OCI-LY1 (cell line): ENCODE data around the gene ZDHHC14.

Experiments used
- H2AFZ ChIP-seq: fragments of 200-600 bp; sonication (generic), shearing (Covaris generic); 2 replicates; pipeline ENCODE4 v1.6.0; 2014; ENCODE audit warnings: antibody characterized with exemption, mild to moderate bottlenecking, low read length
- H3F3A ChIP-seq: fragments of 200-600 bp; sonication (generic), shearing (Covaris generic); 2 replicates; pipeline ENCODE4 v1.6.0; 2014; ENCODE audit warnings: mild to moderate bottlenecking, antibody characterized with exemption, low read length, moderate library complexity; ENCODE audit not compliant: insufficient read depth
- H3K27ac ChIP-seq: fragments of 200-600 bp; sonication (generic); 2 replicates; pipeline ENCODE4 v1.5.1; 2014; ENCODE audit warnings: low read length, mixed run types, mild to moderate bottlenecking, low read depth; ENCODE audit not compliant: poor library complexity, severe bottlenecking
- H3K27me3 ChIP-seq: fragments of 200-600 bp; sonication (generic); 2 replicates; pipeline ENCODE4 v1.6.0; 2014; ENCODE audit warnings: antibody characterized with exemption, mild to moderate bottlenecking, low read length, moderate library complexity; ENCODE audit not compliant: insufficient read depth
- H3K36me3 ChIP-seq: fragments of 200-600 bp; sonication (generic); 2 replicates; pipeline ENCODE4 v1.6.1; 2014; ENCODE audit warnings: mild to moderate bottlenecking, antibody characterized with exemption, low read length, moderate library complexity, mixed read lengths; ENCODE audit not compliant: insufficient read depth
- H3K4me1 ChIP-seq: fragments of 200-600 bp; sonication (generic); 2 replicates; pipeline ENCODE4 v1.5.1; 2014; ENCODE audit warnings: mild to moderate bottlenecking, low read length, moderate library complexity; ENCODE audit not compliant: insufficient read depth, severe bottlenecking
- H3K4me2 ChIP-seq: fragments of 200-600 bp; sonication (generic), shearing (Covaris generic); 2 replicates; pipeline ENCODE4 v1.6.1; 2014; ENCODE audit warnings: low read length
- H3K4me3 ChIP-seq: fragments of 200-600 bp; sonication (generic); 2 replicates; pipeline ENCODE4 v1.5.1; 2014; ENCODE audit warnings: low read length, low read depth, mild to moderate bottlenecking, mixed read lengths; ENCODE audit not compliant: poor library complexity, severe bottlenecking
- H3K79me2 ChIP-seq: fragments of 200-600 bp; shearing (Covaris generic); 2 replicates; pipeline ENCODE4 v1.6.1; 2016; ENCODE audit warnings: mixed run types, low read length, mixed read lengths; ENCODE audit not compliant: insufficient read depth
- H3K9ac ChIP-seq: fragments of 200-600 bp; sonication (generic), shearing (Covaris generic); 2 replicates; pipeline ENCODE4 v1.6.1; 2014; ENCODE audit warnings: mild to moderate bottlenecking, low read length, mixed read lengths
- H3K9me2 ChIP-seq: fragments of 200-600 bp; sonication (generic), shearing (Covaris generic); 2 replicates; pipeline ENCODE4 v1.6.1; 2014; ENCODE audit warnings: low read depth, mild to moderate bottlenecking, low read length, mixed read lengths
- H3K9me3 ChIP-seq: fragments of 200-600 bp; shearing (Covaris generic); 2 replicates; pipeline ENCODE4 v1.6.1; 2014; ENCODE audit warnings: low read length, mixed read lengths
- H4K20me1 ChIP-seq: fragments of 200-600 bp; sonication (generic), shearing (Covaris generic); 2 replicates; pipeline ENCODE4 v1.6.0; 2016; ENCODE audit warnings: mild to moderate bottlenecking, low read length; ENCODE audit not compliant: insufficient read depth
- CTCF ChIP-seq: fragments of 200-600 bp; sonication (generic), shearing (Covaris generic); IDR thresholded peaks from 2 replicates; pipeline ENCODE4 v1.5.1; 2017; ENCODE audit warnings: mild to moderate bottlenecking, antibody characterized with exemption, low read length, moderate library complexity, mixed read lengths
- EZH2 ChIP-seq: fragments of 200-600 bp; sonication (generic), shearing (Covaris generic); IDR thresholded peaks from 2 replicates; pipeline ENCODE4 v1.8.0; 2017; ENCODE audit warnings: borderline replicate concordance, mixed run types, mild to moderate bottlenecking, antibody characterized with exemption, low read length, moderate library complexity, mixed read lengths

The ZDHHC14 gene

DNA sequence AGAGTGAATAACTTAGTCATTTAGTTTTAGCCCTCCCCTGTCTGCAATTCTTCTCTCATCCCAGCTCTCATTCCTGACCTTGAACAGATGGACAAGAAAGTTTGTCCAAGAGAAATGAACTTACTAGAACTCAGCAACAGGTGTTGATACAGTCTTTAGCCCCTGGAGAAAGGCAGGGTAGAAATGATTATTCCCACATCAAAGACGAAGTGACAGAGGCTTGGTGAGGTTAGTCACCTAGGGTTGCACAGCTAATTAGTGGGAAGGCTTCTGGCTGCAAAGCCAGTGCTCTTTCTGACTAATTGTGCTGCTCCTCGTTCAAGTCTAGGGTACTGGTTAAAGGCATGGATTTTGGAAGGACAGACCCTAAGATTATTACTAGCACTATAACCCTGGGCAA, 4.5 kb downstream of the ZDHHC14 start:
- H3K9me3 ChIP-seq = peaks cover 6% of the 10 kb centered on the region
- H3K27ac ChIP-seq = no peak overlapping the region
- TF ChIP-seq CTCF (no peak), EZH2 (no peak)
- H4K20me1 ChIP-seq = no peaks in the 10 kb centered on the region
- peaks cover 6% of the 10 kb centered on the region; the same call in 1 of the 2 replicates for H3K27me3 ChIP-seq
- H3K9me2 ChIP-seq = no peaks in the 10 kb centered on the region; the same call in 1 of the 2 replicates
- H3K79me2 ChIP-seq = no peaks in the 10 kb centered on the region
- H3K36me3 ChIP-seq = no peaks in the 10 kb centered on the region
- no peak overlapping the region for H2AFZ ChIP-seq
- no peaks in the 10 kb centered on the region for H3F3A ChIP-seq
- H3K9ac ChIP-seq = no peak overlapping the region
- H3K4me2 ChIP-seq = no peak overlapping the region
- no peak overlapping the region for H3K4me3 ChIP-seq
- peaks cover 6% of the 10 kb centered on the region for H3K4me1 ChIP-seq

GRCh38 chr6:157386023-157386422, 5.0 kb downstream of the ZDHHC14 start:
- Histone ChIP-seq H3K4me2 (no peak overlapping the region), H3K9me3 (peaks cover 9% of the 10 kb centered on the region), H3K27ac (no peak overlapping the region), H3F3A (no peaks in the 10 kb centered on the region), H3K27me3 (peaks cover 6% of the 10 kb centered on the region; the same call in 1 of the 2 replicates), H3K36me3 (no peaks in the 10 kb centered on the region; the same call in 1 of the 2 replicates), H3K4me1 (peaks cover 6% of the 10 kb centered on the region), H4K20me1 (no peaks in the 10 kb centered on the region), H3K9ac (no peak overlapping the region), H2AFZ (no peak overlapping the region), H3K4me3 (no peak overlapping the region), H3K79me2 (no peaks in the 10 kb centered on the region), H3K9me2 (no peaks in the 10 kb centered on the region; the same call in 1 of the 2 replicates)
- TF ChIP-seq EZH2 (no peak), CTCF (no peak)

DNA sequence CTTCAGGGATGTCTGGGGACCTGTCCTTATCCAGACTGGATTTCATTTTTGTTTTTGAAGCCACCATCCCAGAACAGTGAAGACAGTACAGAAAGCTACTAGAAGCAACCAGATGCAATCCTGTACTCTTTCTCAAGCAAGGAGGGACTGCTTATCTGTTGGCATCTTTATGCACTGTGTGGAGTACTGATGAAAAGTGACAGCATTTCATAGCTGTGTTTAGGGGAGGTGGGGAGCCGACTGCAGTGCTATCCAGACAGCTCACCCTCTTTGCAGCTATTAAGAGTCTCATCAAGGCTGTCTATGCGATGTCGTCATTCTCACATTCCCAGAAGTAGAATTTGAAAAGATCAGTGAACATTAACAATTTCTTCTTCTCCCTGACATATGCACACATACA, 5.5 kb downstream of the ZDHHC14 start:
- H3K27me3 ChIP-seq = peaks cover 6% of the 10 kb centered on the region; the same call in 1 of the 2 replicates
- H3F3A ChIP-seq = no peaks in the 10 kb centered on the region
- H3K9me2 ChIP-seq = no peaks in the 10 kb centered on the region; the same call in 1 of the 2 replicates
- no peak overlapping the region for H3K4me3 ChIP-seq
- no peak overlapping the region for H3K27ac ChIP-seq
- H4K20me1 ChIP-seq = no peaks in the 10 kb centered on the region
- TF ChIP-seq CTCF = no peak
- no peak for TF ChIP-seq EZH2
- no peak overlapping the region for H3K9ac ChIP-seq
- H3K4me2 ChIP-seq = no peak overlapping the region
- no peaks in the 10 kb centered on the region; the same call in 1 of the 2 replicates for H3K36me3 ChIP-seq
- peaks cover 6% of the 10 kb centered on the region for H3K4me1 ChIP-seq
- no peak overlapping the region for H2AFZ ChIP-seq
- no peaks in the 10 kb centered on the region for H3K79me2 ChIP-seq
- H3K9me3 ChIP-seq = peaks cover 9% of the 10 kb centered on the region
